T-cell (primary cell): ENCODE data around the gene YTHDF1. TPM values are rescaled to one million over a fixed set of nuclear protein-coding genes. Genes with fewer than 3 reads are reported as not detected.

Source experiments
- ATAC-seq, 4 experiments: fragments of 200-7000 bp in 3 of 4; fragments of 150-1000 bp in 1 of 4; cut with Tn5 transposase; replicated peaks in 1 of 4; 1 replicate in 3 of 4; 2 replicates in 1 of 4; pipeline ENCODE4 v1.10.0; 2021; ENCODE audit warnings: moderate library complexity in 3 of 4, mild to moderate bottlenecking in 2 of 4, moderate number of reproducible peaks in 1 of 4
- CTCF ChIA-PET, 2 donors: fragments of 300-600 bp; sonication (Branson Sonifier 250); formaldehyde crosslinking; loops; one replicate each; lab custom pipeline; 2022; ENCODE audit warnings: antibody characterized with exemption in 2 of 2; lab: Charles Lee
- POLR2A ChIA-PET, 2 donors: fragments of 300-600 bp; sonication (Branson Sonifier 250); formaldehyde crosslinking; loops; one replicate each; lab custom pipeline; 2022; ENCODE audit warnings: antibody characterized with exemption in 2 of 2; lab: Charles Lee
- DNase-seq, 35 experiments: peaks; one replicate each; pipeline versions ENCODE4 v3.0.0 to v3.0.0-alpha.2; 2013 to 2023
- H3K27ac ChIP-seq: one replicate; pipeline ENCODE4 v1.5.1; 2013; ENCODE audit warnings: low read length
- H3K27me3 ChIP-seq, 2 experiments: replicated peaks in 1 of 2; 1 replicate in 1 of 2; 2 replicates in 1 of 2; pipeline versions ENCODE4 v1.6.1 to v1.7.0; 2013; ENCODE audit warnings: low read length in 1 of 2, mixed read lengths in 1 of 2; ENCODE audit not compliant: control insufficient read depth in 2 of 2, insufficient read depth in 2 of 2; ENCODE audit errors: extremely low read depth in 1 of 2
- H3K36me3 ChIP-seq, 2 donors: 1 replicate in 1 of 2; 2 replicates in 1 of 2; pipeline versions ENCODE4 v1.6.1 to v1.7.0; 2013; ENCODE audit warnings: low read length in 1 of 2; ENCODE audit not compliant: control insufficient read depth in 2 of 2, insufficient read depth in 1 of 2; ENCODE audit errors: extremely low read depth in 1 of 2
- H3K4me1 ChIP-seq, 2 experiments: 1 replicate in 1 of 2; 2 replicates in 1 of 2; pipeline versions ENCODE4 v1.6.1 to v1.7.0; 2013; ENCODE audit warnings: low read length in 2 of 2, mixed read lengths in 1 of 2; ENCODE audit not compliant: insufficient read depth in 2 of 2, control insufficient read depth in 1 of 2; ENCODE audit errors: extremely low read depth in 1 of 2
- H3K4me3 ChIP-seq, 2 donors: 1 replicate in 1 of 2; 2 replicates in 1 of 2; pipeline versions ENCODE4 v1.5.1 to v1.7.0; 2013; ENCODE audit warnings: mild to moderate bottlenecking in 2 of 2, low read length in 1 of 2, moderate library complexity in 1 of 2; ENCODE audit not compliant: control insufficient read depth in 1 of 2; ENCODE audit errors: extremely low read depth in 1 of 2
- H3K9me3 ChIP-seq: 2 replicates; pipeline ENCODE4 v1.7.0; 2013
- H3K27ac Mint-ChIP-seq, 2 donors: one replicate each; pipeline ENCODE4 v1.8.0; 2020 to 2021; ENCODE audit warnings: mild to moderate bottlenecking in 2 of 2, mixed read lengths in 2 of 2
- H3K27me3 Mint-ChIP-seq, 2 donors: one replicate each; pipeline ENCODE4 v1.8.0; 2021 to 2022; ENCODE audit warnings: mixed read lengths in 2 of 2
- H3K36me3 Mint-ChIP-seq: one replicate; pipeline ENCODE4 v1.8.0; 2021; ENCODE audit warnings: mixed read lengths
- H3K4me1 Mint-ChIP-seq, 3 donors: one replicate each; pipeline ENCODE4 v1.8.0; 2020 to 2022; ENCODE audit warnings: mixed read lengths in 3 of 3, mild to moderate bottlenecking in 1 of 3
- H3K4me3 Mint-ChIP-seq, 3 donors: one replicate each; pipeline ENCODE4 v1.8.0; 2020 to 2022; ENCODE audit warnings: mild to moderate bottlenecking in 3 of 3, mixed read lengths in 3 of 3, moderate library complexity in 3 of 3
- H3K9me3 Mint-ChIP-seq, 3 donors: one replicate each; pipeline ENCODE4 v1.8.0; 2020 to 2022; ENCODE audit warnings: mixed read lengths in 3 of 3
- whole genome bisulfite sequencing: methylation state at CpG from one replicate; pipeline ENCODE4 v1.1.5; 2013; ENCODE audit warnings: missing lambda C conversion rate; ENCODE audit not compliant: insufficient coverage; 5-methylcytosine and 5-hydroxymethylcytosine counted together
- total RNA-seq, 35 experiments: library from RNA in 6 of 35; stranded (reverse) in 6 of 35; fragments of 120-200 nt in 1 of 35; gene quantifications; one replicate each; pipeline versions ENCODE4 v1.2.1 to v1.2.4 and lab custom pipeline; 2013 to 2026

The YTHDF1 gene
- total RNA-seq, 5 donors from 2014 or later (not counting 1 experiment from before 2014, with no cell fraction given) = 36.7 to 44.5 (median 42.2) TPM

GRCh38 chr20:63244468-63244867 is 28.5 kb upstream of the YTHDF1 start:
- no peak for DNase-seq
- H3K36me3 ChIP-seq = no peaks in the 10 kb centered on the region
- ATAC-seq = no peak
- no peaks in the 10 kb centered on the region for H3K9me3 ChIP-seq
- no peak overlapping the region for H3K27ac ChIP-seq
- H3K27ac Mint-ChIP-seq = no peak overlapping the region
- H3K36me3 Mint-ChIP-seq = no peaks in the 10 kb centered on the region
- H3K4me1 Mint-ChIP-seq = no peaks in the 10 kb centered on the region
- no peak overlapping the region for H3K4me3 Mint-ChIP-seq
- no peak overlapping the region for H3K4me3 ChIP-seq
- no peaks in the 10 kb centered on the region for H3K9me3 Mint-ChIP-seq
- POLR2A ChIA-PET = no interaction called here
- CTCF ChIA-PET = no interaction called here
- H3K27me3 ChIP-seq = peaks cover 0 to 63% of the 10 kb centered on the region in 2 experiments
- peaks cover 17 to 40% of the 10 kb centered on the region in 2 donors for H3K27me3 Mint-ChIP-seq
- H3K4me1 ChIP-seq = no peaks in the 10 kb centered on the region
- 84% methylated on average over 8 of the region's 10 CpGs for WGBS

GRCh38 chr20:63243604-63244247 is 27.8 kb upstream of the YTHDF1 start:
- H3K4me3 Mint-ChIP-seq = no peak overlapping the region
- H3K36me3 Mint-ChIP-seq = no peaks in the 10 kb centered on the region
- ChIA-PET POLR2A (no interaction called here), CTCF (no interaction called here)
- no peaks in the 10 kb centered on the region for H3K4me1 ChIP-seq
- H3K27ac Mint-ChIP-seq = no peak overlapping the region
- H3K27ac ChIP-seq = no peak overlapping the region
- H3K4me1 Mint-ChIP-seq = no peaks in the 10 kb centered on the region
- no peak for DNase-seq
- peaks cover 0 to 56% of the 10 kb centered on the region in 2 experiments for H3K27me3 ChIP-seq
- H3K4me3 ChIP-seq = no peak overlapping the region
- ATAC-seq = no peak
- no peaks in the 10 kb centered on the region for H3K9me3 ChIP-seq
- WGBS = 82% methylated on average over 20 of the region's 25 CpGs
- H3K36me3 ChIP-seq = no peaks in the 10 kb centered on the region
- peaks cover 14 to 34% of the 10 kb centered on the region in 2 donors for H3K27me3 Mint-ChIP-seq
- H3K9me3 Mint-ChIP-seq = no peaks in the 10 kb centered on the region

GRCh38 chr20:63242736-63243135 is 26.8 kb upstream of the YTHDF1 start:
- no peak overlapping the region for H3K27ac ChIP-seq
- no peaks in the 10 kb centered on the region for H3K36me3 ChIP-seq
- Mint-ChIP-seq H3K9me3 (no peaks in the 10 kb centered on the region), H3K4me3 (no peak overlapping the region), H3K4me1 (no peaks in the 10 kb centered on the region), H3K27me3 (peaks cover 8 to 25% of the 10 kb centered on the region in 2 donors), H3K27ac (no peak overlapping the region), H3K36me3 (no peaks in the 10 kb centered on the region)
- no peaks in the 10 kb centered on the region for H3K4me1 ChIP-seq
- H3K27me3 ChIP-seq = peaks cover 0 to 46% of the 10 kb centered on the region in 2 experiments
- no peaks in the 10 kb centered on the region for H3K9me3 ChIP-seq
- DNase-seq (no peak), ATAC-seq (no peak)
- ChIA-PET CTCF (no interaction called here), POLR2A (no interaction called here)
- H3K4me3 ChIP-seq = no peak overlapping the region
- WGBS = 90% methylated on average over 15 of the region's 21 CpGs

- H3K4me1 Mint-ChIP-seq = no peaks in the 10 kb centered on the region
- ChIA-PET CTCF (interaction anchor here in 1 of 2 donors (0.6 kb wide), 1 partner anchor 11 kb away, joined by 4 read pairs; no protein-coding TSS in a partner anchor), POLR2A (no interaction called here)
- H3K27ac ChIP-seq = no peak overlapping the region
- H3K27me3 Mint-ChIP-seq = peaks cover 8 to 25% of the 10 kb centered on the region in 2 donors
- H3K27ac Mint-ChIP-seq = no peak overlapping the region
- H3K36me3 Mint-ChIP-seq = no peaks in the 10 kb centered on the region
- no peak for DNase-seq
- H3K4me3 Mint-ChIP-seq = no peak overlapping the region
- no peaks in the 10 kb centered on the region for H3K9me3 Mint-ChIP-seq
- no peaks in the 10 kb centered on the region for H3K9me3 ChIP-seq
- no peaks in the 10 kb centered on the region for H3K36me3 ChIP-seq
- WGBS = 64% methylated on average over 5 of the region's 11 CpGs
- H3K4me1 ChIP-seq = no peaks in the 10 kb centered on the region
- peaks cover 0 to 32% of the 10 kb centered on the region in 2 experiments for H3K27me3 ChIP-seq
- ATAC-seq = no peak
- no peak overlapping the region for H3K4me3 ChIP-seq
These were observed 25.3 kb upstream of the YTHDF1 start for GRCh38 chr20:63241272-63241671.

GRCh38 chr20:63240004-63240403 is 24.1 kb upstream of the YTHDF1 start:
- WGBS = 100% methylated on average over 2 of the region's 11 CpGs
- CTCF ChIA-PET = no interaction called here

GRCh38 chr20:63239431-63239830 is 23.5 kb upstream of the YTHDF1 start:
- Mint-ChIP-seq H3K4me1 (peaks cover 3 to 5% (median 4%) of the 10 kb centered on the region in 3 donors), H3K27ac (no peak overlapping the region), H3K9me3 (no peaks in the 10 kb centered on the region), H3K36me3 (no peaks in the 10 kb centered on the region), H3K27me3 (peaks cover 0 to 12% of the 10 kb centered on the region in 2 donors), H3K4me3 (no peak overlapping the region)
- DNase-seq (no peak), ATAC-seq (no peak)
- no peaks in the 10 kb centered on the region for H3K36me3 ChIP-seq
- POLR2A ChIA-PET = no interaction called here
- CTCF ChIA-PET = no interaction called here
- no peaks in the 10 kb centered on the region for H3K9me3 ChIP-seq
- peaks cover 0 to 27% of the 10 kb centered on the region in 2 experiments for H3K27me3 ChIP-seq
- H3K4me3 ChIP-seq = no peak overlapping the region
- WGBS = 95% methylated on average over 25 of the region's 30 CpGs
- no peak overlapping the region for H3K27ac ChIP-seq
- H3K4me1 ChIP-seq = peaks cover 0 to 16% of the 10 kb centered on the region in 2 experiments

More at GRCh38 chr20:63240004-63240403, 24.1 kb upstream of the YTHDF1 start:
- no peak overlapping the region for H3K4me3 ChIP-seq
- H3K4me1 ChIP-seq = peaks cover 0 to 10% of the 10 kb centered on the region in 2 experiments
- Mint-ChIP-seq H3K27ac (no peak overlapping the region), H3K4me3 (no peak overlapping the region), H3K4me1 (peaks cover 0 to 2% (median under 1%) of the 10 kb centered on the region in 3 donors), H3K27me3 (peaks cover 0 to 14% of the 10 kb centered on the region in 2 donors), H3K36me3 (no peaks in the 10 kb centered on the region), H3K9me3 (no peaks in the 10 kb centered on the region)
- POLR2A ChIA-PET = no interaction called here
- ATAC-seq (no peak), DNase-seq (no peak)
- H3K9me3 ChIP-seq = no peaks in the 10 kb centered on the region
- H3K27ac ChIP-seq = no peak overlapping the region
- no peaks in the 10 kb centered on the region for H3K36me3 ChIP-seq
- H3K27me3 ChIP-seq = peaks cover 0 to 26% of the 10 kb centered on the region in 2 experiments
